GM06990 (cell line): Measurements from ENCODE around the gene FHOD3.

Experiments used
- DNase-seq: peaks from one replicate; pipeline ENCODE4 v3.0.0-alpha.2; 2011; ENCODE audit not compliant: insufficient read length; ENCODE audit errors: extremely low read depth
- H3K27me3 ChIP-seq: replicated peaks from 2 replicates; pipeline ENCODE4 v1.6.0; 2011; ENCODE audit warnings: low read length; ENCODE audit not compliant: control insufficient read depth, insufficient read depth
- H3K36me3 ChIP-seq: 2 replicates; pipeline ENCODE4 v1.5.1; 2011; ENCODE audit warnings: low read length; ENCODE audit not compliant: control insufficient read depth, insufficient read depth
- H3K4me3 ChIP-seq: replicated peaks from 2 replicates; pipeline ENCODE4 v1.5.1; 2011; ENCODE audit warnings: low read depth, mild to moderate bottlenecking, control low read depth, low read length
- CTCF ChIP-seq: IDR thresholded peaks from 2 replicates; pipeline ENCODE4 v1.5.1; 2011; ENCODE audit warnings: low read length, control low read depth, mild to moderate bottlenecking, inconsistent platforms; ENCODE audit not compliant: insufficient read depth, poor library complexity, severe bottlenecking

FHOD3 gene

GRCh38 chr18:36602071-36602470 is 304.6 kb downstream of the FHOD3 start:
- H3K27me3 ChIP-seq, result no peaks in the 10 kb centered on the region
- no peak for TF ChIP-seq CTCF
- H3K36me3 ChIP-seq, result peaks cover 2% of the 10 kb centered on the region; the same call in 1 of the 2 replicates
- DNase-seq, result no peak
- no peak overlapping the region for H3K4me3 ChIP-seq

DNA sequence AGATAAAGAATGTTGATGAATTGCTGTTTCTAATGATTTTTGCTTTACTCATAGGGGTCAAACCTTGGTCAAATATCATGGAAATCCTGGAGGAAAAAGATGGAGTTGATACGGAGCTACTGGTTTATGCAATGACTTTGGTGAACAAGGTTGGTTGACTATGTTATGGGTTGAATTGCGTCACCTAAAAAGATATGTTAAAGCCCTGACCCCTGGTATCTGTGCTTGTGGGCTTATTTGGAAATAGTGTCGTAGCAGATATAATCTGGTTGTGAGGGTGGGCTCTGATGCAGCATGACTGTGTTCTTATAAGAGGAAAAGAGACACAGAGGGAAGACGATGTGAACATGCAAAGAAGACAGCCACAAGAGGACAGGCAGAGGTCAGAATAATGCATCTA is 305.1 kb downstream of the FHOD3 start:
- Histone ChIP-seq H3K36me3 (peaks cover 2% of the 10 kb centered on the region; the same call in 1 of the 2 replicates), H3K27me3 (no peaks in the 10 kb centered on the region), H3K4me3 (no peak overlapping the region)
- DNase-seq, result no peak
- TF ChIP-seq CTCF, result no peak

DNA sequence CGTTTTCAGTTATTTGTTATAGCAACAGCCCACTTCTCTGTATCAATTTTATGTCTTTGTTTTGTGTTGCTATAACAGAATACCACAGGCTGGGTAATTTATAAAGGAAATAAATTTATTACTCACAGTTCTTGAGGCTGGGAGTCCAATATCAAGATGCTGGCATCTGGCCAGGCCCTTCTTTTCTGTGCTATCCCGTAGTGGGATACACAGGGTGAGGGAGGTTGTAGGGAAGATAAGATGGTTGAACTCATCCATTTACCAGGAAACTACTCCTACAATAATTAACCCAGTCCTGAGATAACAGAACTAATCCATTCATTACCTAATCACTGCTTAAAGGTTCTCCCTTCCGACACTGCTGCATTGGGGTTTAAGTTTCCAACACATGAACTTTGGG is 310.6 kb downstream of the FHOD3 start:
- H3K4me3 ChIP-seq, result no peak overlapping the region
- no peaks in the 10 kb centered on the region for H3K27me3 ChIP-seq
- peaks cover 2% of the 10 kb centered on the region for H3K36me3 ChIP-seq
- DNase-seq, result no peak
- TF ChIP-seq CTCF, result no peak

DNA sequence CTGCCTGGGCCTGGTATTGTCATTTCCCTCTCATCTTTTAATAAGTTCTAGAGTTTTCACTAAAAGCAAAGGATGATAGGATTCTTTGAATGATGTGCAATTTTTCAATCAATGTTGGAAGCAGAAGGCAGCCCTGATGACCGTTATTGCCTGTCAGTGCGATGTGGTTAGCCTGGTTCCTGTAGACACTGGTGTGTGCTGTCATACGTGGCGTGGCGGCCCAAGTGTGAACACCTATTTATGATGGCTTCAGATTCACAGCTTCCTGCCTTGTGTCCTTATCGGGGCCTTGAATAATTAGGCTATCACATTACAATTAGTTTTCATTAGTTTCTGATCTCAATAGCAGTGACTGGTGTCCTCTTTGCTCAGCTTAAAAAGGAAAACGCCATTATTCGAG is 312.7 kb downstream of the FHOD3 start:
- no peak overlapping the region for H3K4me3 ChIP-seq
- DNase-seq, result no peak

GRCh38 chr18:36610661-36611060 is 313.1 kb downstream of the FHOD3 start:
- H3K36me3 ChIP-seq, result no peaks in the 10 kb centered on the region; the same call in none of the 2 replicates
- no peak for DNase-seq
- no peaks in the 10 kb centered on the region for H3K27me3 ChIP-seq
- no peak overlapping the region for H3K4me3 ChIP-seq
- no peak for TF ChIP-seq CTCF

More for the DNA sequence above, 312.7 kb downstream of the FHOD3 start:
- TF ChIP-seq CTCF, result no peak
- Histone ChIP-seq H3K27me3 (no peaks in the 10 kb centered on the region), H3K36me3 (no peaks in the 10 kb centered on the region; the same call in none of the 2 replicates)

- TF ChIP-seq CTCF, result no peak
- H3K4me3 ChIP-seq, result no peak overlapping the region
- H3K36me3 ChIP-seq, result no peaks in the 10 kb centered on the region; the same call in none of the 2 replicates
- no peaks in the 10 kb centered on the region for H3K27me3 ChIP-seq
- DNase-seq, result no peak
These were observed 315.6 kb downstream of the FHOD3 start for GRCh38 chr18:36613069-36613468.
